Spleen (tissue), 7 donors: Measurements from ENCODE around the gene B4GALNT4.

Source experiments
- POLR2A ChIP-seq, 3 donors: fragments of 450-650 bp; IDR thresholded peaks; one replicate each; pipeline ENCODE4 v1.5.1; 2017; ENCODE audit warnings: antibody characterized with exemption in 3 of 3, mild to moderate bottlenecking in 1 of 3
- POLR2AphosphoS5 ChIP-seq, 3 donors: sonication (generic); formaldehyde crosslinking; IDR thresholded peaks; one replicate each; pipeline ENCODE4 v1.5.1; 2017; ENCODE audit warnings: antibody characterized with exemption in 3 of 3
- TF ChIP-seq, protein P1 (sequence below), 11 experiments: fragments of 200-600 bp in 7 of 11; fragments of 450-650 bp in 4 of 11; sonication (generic) in 4 of 11; IDR thresholded peaks in 8 of 11; conservative IDR thresholded peaks in 3 of 11; 1 replicate in 7 of 11; 2 replicates in 4 of 11; pipeline versions ENCODE4 v1.4.0 to v1.8.0; 2016 to 2021; ENCODE audit warnings: antibody characterized with exemption in 11 of 11, inconsistent platforms in 4 of 11, mild to moderate bottlenecking in 1 of 11
- donor health status: DM: no; HTN: no; CAD: no; lungs with moderate emphysema.
- donor health status: DM: no; HTN: no; CAD: no.
- donor health status: DM: no; HTN: no; CAD: no.

DNA sequence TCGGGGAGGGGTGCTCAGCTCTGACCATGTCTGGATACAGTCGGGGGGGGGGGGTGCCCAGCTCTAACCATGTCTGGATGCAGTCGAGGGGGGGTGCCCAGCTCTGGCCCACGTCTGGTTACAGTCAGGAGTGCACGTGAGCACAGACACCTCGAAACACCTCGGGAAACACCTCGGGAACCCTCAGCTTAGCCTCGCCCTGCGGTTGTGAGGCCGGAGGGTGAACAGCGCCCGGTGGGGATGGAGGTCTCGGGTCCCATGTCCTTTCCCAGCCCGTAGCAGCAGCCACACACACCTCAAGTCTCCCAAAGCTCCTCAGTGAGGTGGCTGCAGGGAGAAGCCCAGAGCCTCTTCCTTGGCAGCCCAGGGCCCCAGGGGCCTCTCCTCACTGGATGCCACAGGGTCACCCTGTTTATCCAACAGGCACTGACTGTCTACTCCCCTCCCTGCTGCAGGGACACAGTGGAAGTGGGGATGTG is 43.4 kb downstream of the B4GALNT4 start:
- TF ChIP-seq, protein P1, sequence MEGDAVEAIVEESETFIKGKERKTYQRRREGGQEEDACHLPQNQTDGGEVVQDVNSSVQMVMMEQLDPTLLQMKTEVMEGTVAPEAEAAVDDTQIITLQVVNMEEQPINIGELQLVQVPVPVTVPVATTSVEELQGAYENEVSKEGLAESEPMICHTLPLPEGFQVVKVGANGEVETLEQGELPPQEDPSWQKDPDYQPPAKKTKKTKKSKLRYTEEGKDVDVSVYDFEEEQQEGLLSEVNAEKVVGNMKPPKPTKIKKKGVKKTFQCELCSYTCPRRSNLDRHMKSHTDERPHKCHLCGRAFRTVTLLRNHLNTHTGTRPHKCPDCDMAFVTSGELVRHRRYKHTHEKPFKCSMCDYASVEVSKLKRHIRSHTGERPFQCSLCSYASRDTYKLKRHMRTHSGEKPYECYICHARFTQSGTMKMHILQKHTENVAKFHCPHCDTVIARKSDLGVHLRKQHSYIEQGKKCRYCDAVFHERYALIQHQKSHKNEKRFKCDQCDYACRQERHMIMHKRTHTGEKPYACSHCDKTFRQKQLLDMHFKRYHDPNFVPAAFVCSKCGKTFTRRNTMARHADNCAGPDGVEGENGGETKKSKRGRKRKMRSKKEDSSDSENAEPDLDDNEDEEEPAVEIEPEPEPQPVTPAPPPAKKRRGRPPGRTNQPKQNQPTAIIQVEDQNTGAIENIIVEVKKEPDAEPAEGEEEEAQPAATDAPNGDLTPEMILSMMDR (IDR thresholded peaks at IDR 0.05 in 8 of 11, conservative IDR thresholded peaks at IDR 0.05 in 3 of 11), result no peak
- no peak for TF ChIP-seq POLR2A (IDR thresholded peaks at IDR 0.05)
- TF ChIP-seq POLR2AphosphoS5 (IDR thresholded peaks at IDR 0.05), result no peak
